Peyer's patch (tissue), 4 donors: ENCODE data around the gene CSAD.

Experiments used
- POLR2A ChIP-seq, 2 donors: fragments of 450-650 bp; IDR thresholded peaks; one replicate each; pipeline ENCODE4 v1.5.1; 2017; ENCODE audit warnings: antibody characterized with exemption in 2 of 2, mild to moderate bottlenecking in 2 of 2, moderate library complexity in 2 of 2
- TF ChIP-seq, protein P1 (sequence below), 6 experiments: fragments of 450-650 bp in 4 of 6; fragments of 200-600 bp in 2 of 6; sonication (generic) in 1 of 6; IDR thresholded peaks; one replicate each; pipeline ENCODE4 v1.5.1; 2017 to 2019; ENCODE audit warnings: antibody characterized with exemption in 6 of 6, mild to moderate bottlenecking in 3 of 6, moderate library complexity in 1 of 6

GRCh38 chr12:53128780-53129569, 51.8 kb downstream of the CSAD start:
- TF ChIP-seq, protein P1, sequence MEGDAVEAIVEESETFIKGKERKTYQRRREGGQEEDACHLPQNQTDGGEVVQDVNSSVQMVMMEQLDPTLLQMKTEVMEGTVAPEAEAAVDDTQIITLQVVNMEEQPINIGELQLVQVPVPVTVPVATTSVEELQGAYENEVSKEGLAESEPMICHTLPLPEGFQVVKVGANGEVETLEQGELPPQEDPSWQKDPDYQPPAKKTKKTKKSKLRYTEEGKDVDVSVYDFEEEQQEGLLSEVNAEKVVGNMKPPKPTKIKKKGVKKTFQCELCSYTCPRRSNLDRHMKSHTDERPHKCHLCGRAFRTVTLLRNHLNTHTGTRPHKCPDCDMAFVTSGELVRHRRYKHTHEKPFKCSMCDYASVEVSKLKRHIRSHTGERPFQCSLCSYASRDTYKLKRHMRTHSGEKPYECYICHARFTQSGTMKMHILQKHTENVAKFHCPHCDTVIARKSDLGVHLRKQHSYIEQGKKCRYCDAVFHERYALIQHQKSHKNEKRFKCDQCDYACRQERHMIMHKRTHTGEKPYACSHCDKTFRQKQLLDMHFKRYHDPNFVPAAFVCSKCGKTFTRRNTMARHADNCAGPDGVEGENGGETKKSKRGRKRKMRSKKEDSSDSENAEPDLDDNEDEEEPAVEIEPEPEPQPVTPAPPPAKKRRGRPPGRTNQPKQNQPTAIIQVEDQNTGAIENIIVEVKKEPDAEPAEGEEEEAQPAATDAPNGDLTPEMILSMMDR (IDR thresholded peaks at IDR 0.05), result no peak
- no peak for TF ChIP-seq POLR2A (IDR thresholded peaks at IDR 0.05)
